Activated CD8-positive, alpha-beta T cell treated with anti-CD3 and anti-CD28 coated beads, Interleukin-2, amount 10 ng/mL, durations not matched to agents 7 days and 5 days (primary cell): ENCODE results near the gene AP2A1. TPM values are rescaled to one million over a fixed set of nuclear protein-coding genes. Genes with fewer than 3 reads are reported as not detected.
A peak's percentile ranks its signal among the peaks of the same experiment; 100 is the strongest.

ENCODE experiments used
- ATAC-seq: fragments of 150-1000 bp; cut with Tn5 transposase; one replicate; pipeline ENCODE4 v1.10.0; 2021; ENCODE audit warnings: moderate library complexity
- CTCF ChIA-PET: fragments of 350-600 bp; sonication (Branson Sonifier 250); formaldehyde crosslinking; loops from one replicate; lab custom pipeline; 2021; ENCODE audit warnings: antibody characterized with exemption; lab: Charles Lee
- POLR2A ChIA-PET: fragments of 350-600 bp; sonication (Branson Sonifier 250); formaldehyde crosslinking; loops from one replicate; lab custom pipeline; 2021; ENCODE audit warnings: antibody characterized with exemption; lab: Charles Lee
- DNase-seq: peaks from one replicate; pipeline ENCODE4 v3.0.0-alpha.2; 2020
- H3K27ac Mint-ChIP-seq: one replicate; pipeline ENCODE4 v1.8.0; 2021; ENCODE audit warnings: mild to moderate bottlenecking, mixed read lengths
- H3K27me3 Mint-ChIP-seq: one replicate; pipeline ENCODE4 v1.8.0; 2021; ENCODE audit warnings: low read depth, mixed read lengths
- H3K36me3 Mint-ChIP-seq: one replicate; pipeline ENCODE4 v1.8.0; 2021; ENCODE audit warnings: low read depth, mixed read lengths
- H3K4me1 Mint-ChIP-seq: one replicate; pipeline ENCODE4 v1.8.0; 2021; ENCODE audit warnings: low read depth, mixed read lengths
- H3K4me3 Mint-ChIP-seq: one replicate; pipeline ENCODE4 v1.8.0; 2021; ENCODE audit warnings: mild to moderate bottlenecking, mixed read lengths
- H3K9me3 Mint-ChIP-seq: one replicate; pipeline ENCODE4 v1.8.0; 2022; ENCODE audit warnings: mixed read lengths; ENCODE audit not compliant: insufficient read depth
- total RNA-seq, 2 experiments: library from RNA; stranded (reverse); gene quantifications; one replicate each; pipeline ENCODE4 v1.2.3, GENCODE V29; 2021

AP2A1 gene
- total RNA-seq, 2 experiments from 2014 or later: 88.1 to 96.4 TPM

- Mint-ChIP-seq H3K4me3 (no peak overlapping the region), H3K27me3 (no peaks in the 10 kb centered on the region), H3K27ac (peak overlapping the region; percentile 0), H3K4me1 (peaks cover 27% of the 10 kb centered on the region), H3K9me3 (no peaks in the 10 kb centered on the region), H3K36me3 (peaks cover 34% of the 10 kb centered on the region)
- ChIA-PET POLR2A (interaction anchor here (0.6 kb wide), 1 partner anchor 85 kb away, joined by 3 read pairs; no protein-coding TSS in a partner anchor), CTCF (no interaction called here)
- no peak for DNase-seq
- ATAC-seq: no peak
Measured at GRCh38 chr19:49779731-49780555, 13.1 kb downstream of the AP2A1 start.

- Mint-ChIP-seq H3K27ac (peak overlapping the region; percentile 35), H3K27me3 (no peaks in the 10 kb centered on the region), H3K36me3 (peaks cover 39% of the 10 kb centered on the region), H3K9me3 (no peaks in the 10 kb centered on the region), H3K4me1 (peaks cover 21% of the 10 kb centered on the region), H3K4me3 (no peak overlapping the region)
- ChIA-PET POLR2A (no interaction called here), CTCF (no interaction called here)
- DNase-seq: no peak
- no peak for ATAC-seq
Measured at GRCh38 chr19:49780861-49781260, 14.1 kb downstream of the AP2A1 start.

- Mint-ChIP-seq H3K27me3 (no peaks in the 10 kb centered on the region), H3K9me3 (no peaks in the 10 kb centered on the region), H3K36me3 (peaks cover 39% of the 10 kb centered on the region), H3K4me3 (no peak overlapping the region), H3K27ac (peak overlapping the region; percentile 35), H3K4me1 (peaks cover 16% of the 10 kb centered on the region)
- no peak for ATAC-seq
- POLR2A ChIA-PET: no interaction called here
- CTCF ChIA-PET: no interaction called here
- DNase-seq: no peak
Measured at GRCh38 chr19:49781394-49781793, 14.6 kb downstream of the AP2A1 start.

- no peak overlapping the region for H3K27ac Mint-ChIP-seq
- no peaks in the 10 kb centered on the region for H3K27me3 Mint-ChIP-seq
- H3K4me3 Mint-ChIP-seq: no peak overlapping the region
- no peaks in the 10 kb centered on the region for H3K9me3 Mint-ChIP-seq
- POLR2A ChIA-PET: no interaction called here
- peaks cover 42% of the 10 kb centered on the region for H3K36me3 Mint-ChIP-seq
- peaks cover 12% of the 10 kb centered on the region for H3K4me1 Mint-ChIP-seq
- CTCF ChIA-PET: no interaction called here
- no peak for DNase-seq
- ATAC-seq: no peak
Measured at GRCh38 chr19:49782515-49782914, 15.7 kb downstream of the AP2A1 start.

GRCh38 chr19:49786376-49786820 lies 19.6 kb downstream of the AP2A1 start:
- no peak overlapping the region for H3K27ac Mint-ChIP-seq
- POLR2A ChIA-PET: no interaction called here
- ATAC-seq: no peak
- H3K27me3 Mint-ChIP-seq: no peaks in the 10 kb centered on the region
- no peak overlapping the region for H3K4me3 Mint-ChIP-seq
- CTCF ChIA-PET: interaction anchor here (0.8 to 0.9 kb wide), 2 partner anchors 34 to 109 kb away, joined by 3 to 4 read pairs; partner anchors contain the start of gene PRMT1
- peaks cover 47% of the 10 kb centered on the region for H3K36me3 Mint-ChIP-seq
- no peaks in the 10 kb centered on the region for H3K4me1 Mint-ChIP-seq
- no peaks in the 10 kb centered on the region for H3K9me3 Mint-ChIP-seq
- DNase-seq: no peak

GRCh38 chr19:49787746-49788145 lies 20.9 kb downstream of the AP2A1 start:
- CTCF ChIA-PET: no interaction called here
- ATAC-seq (no peak), DNase-seq (no peak)
- Mint-ChIP-seq H3K36me3 (peaks cover 45% of the 10 kb centered on the region), H3K9me3 (no peaks in the 10 kb centered on the region), H3K4me3 (no peak overlapping the region), H3K27me3 (no peaks in the 10 kb centered on the region), H3K27ac (no peak overlapping the region), H3K4me1 (no peaks in the 10 kb centered on the region)
- POLR2A ChIA-PET: no interaction called here

GRCh38 chr19:49788857-49789256 lies 22.1 kb downstream of the AP2A1 start:
- ChIA-PET POLR2A (no interaction called here), CTCF (no interaction called here)
- no peak for DNase-seq
- H3K27me3 Mint-ChIP-seq: no peaks in the 10 kb centered on the region
- no peaks in the 10 kb centered on the region for H3K9me3 Mint-ChIP-seq
- H3K4me3 Mint-ChIP-seq: no peak overlapping the region
- no peaks in the 10 kb centered on the region for H3K4me1 Mint-ChIP-seq
- H3K27ac Mint-ChIP-seq: no peak overlapping the region
- H3K36me3 Mint-ChIP-seq: peaks cover 40% of the 10 kb centered on the region
- no peak for ATAC-seq

GRCh38 chr19:49790866-49791265 lies 24.1 kb downstream of the AP2A1 start:
- ChIA-PET CTCF (no interaction called here), POLR2A (no interaction called here)
- Mint-ChIP-seq H3K4me1 (no peaks in the 10 kb centered on the region), H3K4me3 (no peak overlapping the region), H3K27ac (no peak overlapping the region), H3K36me3 (peaks cover 44% of the 10 kb centered on the region), H3K9me3 (no peaks in the 10 kb centered on the region), H3K27me3 (no peaks in the 10 kb centered on the region)
- ATAC-seq (no peak), DNase-seq (no peak)

GRCh38 chr19:49791776-49792445 lies 25.1 kb downstream of the AP2A1 start:
- Mint-ChIP-seq H3K36me3 (peaks cover 48% of the 10 kb centered on the region), H3K9me3 (no peaks in the 10 kb centered on the region), H3K4me3 (no peak overlapping the region), H3K4me1 (no peaks in the 10 kb centered on the region), H3K27me3 (no peaks in the 10 kb centered on the region), H3K27ac (no peak overlapping the region)
- CTCF ChIA-PET: no interaction called here
- POLR2A ChIA-PET: no interaction called here
- ATAC-seq (no peak), DNase-seq (no peak)

GRCh38 chr19:49792829-49793560 lies 26.2 kb downstream of the AP2A1 start:
- H3K4me1 Mint-ChIP-seq: no peaks in the 10 kb centered on the region
- H3K4me3 Mint-ChIP-seq: no peak overlapping the region
- ATAC-seq (no peak), DNase-seq (no peak)
- no peak overlapping the region for H3K27ac Mint-ChIP-seq
- H3K36me3 Mint-ChIP-seq: peaks cover 46% of the 10 kb centered on the region
- H3K27me3 Mint-ChIP-seq: no peaks in the 10 kb centered on the region
- no peaks in the 10 kb centered on the region for H3K9me3 Mint-ChIP-seq
- POLR2A ChIA-PET: no interaction called here
- CTCF ChIA-PET: no interaction called here

GRCh38 chr19:49793561-49793840 lies 26.7 kb downstream of the AP2A1 start:
- no peaks in the 10 kb centered on the region for H3K4me1 Mint-ChIP-seq
- no peak for ATAC-seq
- DNase-seq: no peak
- H3K9me3 Mint-ChIP-seq: no peaks in the 10 kb centered on the region
- H3K27me3 Mint-ChIP-seq: no peaks in the 10 kb centered on the region
- H3K4me3 Mint-ChIP-seq: no peak overlapping the region
- POLR2A ChIA-PET: no interaction called here
- H3K36me3 Mint-ChIP-seq: peaks cover 42% of the 10 kb centered on the region
- CTCF ChIA-PET: no interaction called here
- H3K27ac Mint-ChIP-seq: no peak overlapping the region

GRCh38 chr19:49795615-49796014 lies 28.8 kb downstream of the AP2A1 start:
- H3K4me3 Mint-ChIP-seq: no peak overlapping the region
- no peaks in the 10 kb centered on the region for H3K9me3 Mint-ChIP-seq
- no peaks in the 10 kb centered on the region for H3K27me3 Mint-ChIP-seq
- ATAC-seq (no peak), DNase-seq (no peak)
- no peaks in the 10 kb centered on the region for H3K4me1 Mint-ChIP-seq
- H3K27ac Mint-ChIP-seq: no peak overlapping the region
- POLR2A ChIA-PET: interaction anchor here (0.8 kb wide), 2 partner anchors 28 to 238 kb away, joined by 3 read pairs; no protein-coding TSS in a partner anchor
- H3K36me3 Mint-ChIP-seq: peaks cover 50% of the 10 kb centered on the region
- CTCF ChIA-PET: no interaction called here
